ENCODE measurements around the gene NCAM1. TPM values are rescaled to one million over a fixed set of nuclear protein-coding genes. Genes with fewer than 3 reads are reported as not detected.

The NCAM1 gene
- total RNA-seq, 1 donor from 2014 or later: 332 TPM

- intact Hi-C loops (cut with micrococcal nuclease): no loop called here
- peaks cover 47% of the 10 kb centered on the region for H3K4me1 ChIP-seq
- no peak overlapping the region for H3K27ac ChIP-seq (replicated peaks)
- TF ChIP-seq, protein P1, sequence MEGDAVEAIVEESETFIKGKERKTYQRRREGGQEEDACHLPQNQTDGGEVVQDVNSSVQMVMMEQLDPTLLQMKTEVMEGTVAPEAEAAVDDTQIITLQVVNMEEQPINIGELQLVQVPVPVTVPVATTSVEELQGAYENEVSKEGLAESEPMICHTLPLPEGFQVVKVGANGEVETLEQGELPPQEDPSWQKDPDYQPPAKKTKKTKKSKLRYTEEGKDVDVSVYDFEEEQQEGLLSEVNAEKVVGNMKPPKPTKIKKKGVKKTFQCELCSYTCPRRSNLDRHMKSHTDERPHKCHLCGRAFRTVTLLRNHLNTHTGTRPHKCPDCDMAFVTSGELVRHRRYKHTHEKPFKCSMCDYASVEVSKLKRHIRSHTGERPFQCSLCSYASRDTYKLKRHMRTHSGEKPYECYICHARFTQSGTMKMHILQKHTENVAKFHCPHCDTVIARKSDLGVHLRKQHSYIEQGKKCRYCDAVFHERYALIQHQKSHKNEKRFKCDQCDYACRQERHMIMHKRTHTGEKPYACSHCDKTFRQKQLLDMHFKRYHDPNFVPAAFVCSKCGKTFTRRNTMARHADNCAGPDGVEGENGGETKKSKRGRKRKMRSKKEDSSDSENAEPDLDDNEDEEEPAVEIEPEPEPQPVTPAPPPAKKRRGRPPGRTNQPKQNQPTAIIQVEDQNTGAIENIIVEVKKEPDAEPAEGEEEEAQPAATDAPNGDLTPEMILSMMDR (IDR thresholded peaks at IDR 0.05; ENCODE audit: borderline replicate concordance): no peak
- no peaks in the 10 kb centered on the region for H3K9me3 ChIP-seq (replicated peaks)
- H3K36me3 ChIP-seq: no peaks in the 10 kb centered on the region
- no peak for DNase-seq
- H3K27me3 ChIP-seq (ENCODE audit: low read depth): no peaks in the 10 kb centered on the region
- H3K4me3 ChIP-seq: no peak overlapping the region
Measured at GRCh38 chr11:113263458-113264259, 302.4 kb downstream of the NCAM1 start.

GRCh38 chr11:113265362-113265761 lies 304.1 kb downstream of the NCAM1 start:
- Histone ChIP-seq H3K4me1 (peaks cover 42% of the 10 kb centered on the region), H3K36me3 (no peaks in the 10 kb centered on the region), H3K9me3 (replicated peaks) (no peaks in the 10 kb centered on the region), H3K27me3 (ENCODE audit: low read depth) (no peaks in the 10 kb centered on the region), H3K4me3 (no peak overlapping the region), H3K27ac (replicated peaks) (no peak overlapping the region)
- intact Hi-C loops (cut with micrococcal nuclease): no loop called here
- DNase-seq: no peak
- TF ChIP-seq, protein P1 (IDR thresholded peaks at IDR 0.05; ENCODE audit: borderline replicate concordance): no peak

DNA sequence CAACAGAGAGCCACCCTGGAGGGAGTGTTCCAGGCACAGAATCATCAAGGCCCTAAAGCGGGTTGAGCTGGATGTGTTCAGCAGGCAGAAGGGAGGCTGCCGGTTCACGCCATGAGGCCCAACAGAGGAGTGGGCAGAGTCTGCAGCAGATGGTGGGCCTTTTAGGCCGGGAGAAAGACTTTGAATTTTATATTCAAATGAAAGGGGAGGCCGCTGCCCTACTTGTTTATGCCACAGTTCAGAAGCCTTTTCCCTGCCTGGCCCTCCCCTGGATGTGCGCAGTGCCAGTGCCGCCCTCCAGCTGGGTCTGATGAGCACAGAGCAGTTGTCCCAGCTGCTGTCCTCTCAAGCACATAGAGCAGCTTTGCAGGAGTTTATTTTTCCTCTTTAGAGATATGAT lies 306.3 kb downstream of the NCAM1 start:
- TF ChIP-seq, protein P1 (IDR thresholded peaks at IDR 0.05; ENCODE audit: borderline replicate concordance): no peak
- H3K27ac ChIP-seq (replicated peaks): no peak overlapping the region
- intact Hi-C loops (cut with micrococcal nuclease): no loop called here
- no peaks in the 10 kb centered on the region for H3K27me3 ChIP-seq (ENCODE audit: low read depth)
- no peaks in the 10 kb centered on the region for H3K36me3 ChIP-seq
- no peaks in the 10 kb centered on the region for H3K9me3 ChIP-seq (replicated peaks)
- peaks cover 31% of the 10 kb centered on the region for H3K4me1 ChIP-seq
- no peak overlapping the region for H3K4me3 ChIP-seq
- no peak for DNase-seq

- Histone ChIP-seq H3K4me3 (no peak overlapping the region), H3K9me3 (replicated peaks) (no peaks in the 10 kb centered on the region), H3K27me3 (ENCODE audit: low read depth) (no peaks in the 10 kb centered on the region), H3K27ac (replicated peaks) (no peak overlapping the region), H3K4me1 (peaks cover 19% of the 10 kb centered on the region), H3K36me3 (no peaks in the 10 kb centered on the region)
- TF ChIP-seq, protein P1 (IDR thresholded peaks at IDR 0.05; ENCODE audit: borderline replicate concordance): no peak
- no peak for DNase-seq
- intact Hi-C loops (cut with micrococcal nuclease): no loop called here
Measured at GRCh38 chr11:113269096-113269495, 307.9 kb downstream of the NCAM1 start.

DNA sequence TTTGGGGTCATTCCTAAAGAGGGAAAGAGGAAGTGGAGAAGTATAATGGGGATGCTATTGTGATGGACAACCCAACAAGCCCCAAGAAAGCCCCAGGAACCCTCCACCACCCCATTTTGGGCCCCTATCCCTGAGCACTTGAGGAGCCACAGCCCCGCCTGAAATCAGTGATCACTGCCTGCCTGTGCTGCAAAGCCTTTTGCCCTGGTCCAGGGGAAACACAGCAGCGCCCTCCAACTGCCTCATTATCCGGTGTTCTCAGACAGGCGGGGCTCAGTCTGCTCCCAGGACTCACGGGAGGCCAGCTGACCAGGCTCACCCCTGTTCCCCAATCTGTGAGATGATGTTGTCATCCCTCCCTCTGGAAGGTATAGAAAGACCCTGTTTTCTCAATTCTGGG lies 308.4 kb downstream of the NCAM1 start:
- Histone ChIP-seq H3K27me3 (ENCODE audit: low read depth) (no peaks in the 10 kb centered on the region), H3K36me3 (no peaks in the 10 kb centered on the region), H3K9me3 (replicated peaks) (no peaks in the 10 kb centered on the region), H3K4me1 (peaks cover 14% of the 10 kb centered on the region), H3K27ac (replicated peaks) (no peak overlapping the region), H3K4me3 (no peak overlapping the region)
- TF ChIP-seq, protein P1 (IDR thresholded peaks at IDR 0.05; ENCODE audit: borderline replicate concordance): no peak
- intact Hi-C loops (cut with micrococcal nuclease): no loop called here
- DNase-seq: no peak

Data from left ventricle myocardium inferior (tissue), 1 donor.